ENCODE measurements around the gene MYO9A. TPM values are rescaled to one million over a fixed set of nuclear protein-coding genes. Genes with fewer than 3 reads are reported as not detected.

MYO9A gene
- total RNA-seq, 1 donor from 2014 or later, result 38.5 TPM

GRCh38 chr15:72166716-72167417, 48.9 kb upstream of the MYO9A start:
- Mint-ChIP-seq H3K27ac (no peak overlapping the region), H3K27me3 (ENCODE audit: insufficient read depth, low read depth) (peaks cover 12% of the 10 kb centered on the region), H3K36me3 (no peaks in the 10 kb centered on the region), H3K4me3 (no peak overlapping the region), H3K4me1 (peaks cover 11% of the 10 kb centered on the region), H3K9me3 (no peaks in the 10 kb centered on the region)
- no peaks in the 10 kb centered on the region for H3K36me3 ChIP-seq
- H3K27ac ChIP-seq, result no peak overlapping the region
- no peaks in the 10 kb centered on the region for H4K20me1 ChIP-seq (ENCODE audit: low read depth)
- no peaks in the 10 kb centered on the region for H3K9me3 ChIP-seq (ENCODE audit: low read depth)
- H3K4me3 ChIP-seq, result no peak overlapping the region
- H3K27me3 ChIP-seq, result no peaks in the 10 kb centered on the region
- no peaks in the 10 kb centered on the region for H3F3A ChIP-seq (ENCODE audit: low read depth)
- no peak overlapping the region for H2AFZ ChIP-seq (replicated peaks)
- peaks cover under 1% of the 10 kb centered on the region for H3K4me1 ChIP-seq
- no peak for DNase-seq (ENCODE audit: low spot score)
- H3K4me2 ChIP-seq, result no peak overlapping the region
- TF ChIP-seq EZH2 (IDR thresholded peaks at IDR 0.05) (no peak), EZH2phosphoT487 (IDR thresholded peaks at IDR 0.05) (no peak)
- H3K9ac ChIP-seq, result no peak overlapping the region
- H3K79me2 ChIP-seq (ENCODE audit: low read depth), result no peaks in the 10 kb centered on the region

- H3K27ac Mint-ChIP-seq, result peak overlapping the region; percentile 27
- no peak overlapping the region for H3K4me3 ChIP-seq
- no peaks in the 10 kb centered on the region for H3K9me3 Mint-ChIP-seq
- no peak overlapping the region for H3K27ac ChIP-seq
- no peak overlapping the region for H2AFZ ChIP-seq (replicated peaks)
- no peak overlapping the region for H3K4me2 ChIP-seq
- DNase-seq (ENCODE audit: low spot score), result no peak
- peaks cover 23% of the 10 kb centered on the region for H3K4me1 Mint-ChIP-seq
- H3K36me3 Mint-ChIP-seq, result no peaks in the 10 kb centered on the region
- H4K20me1 ChIP-seq (ENCODE audit: low read depth), result no peaks in the 10 kb centered on the region
- no peak overlapping the region for H3K9ac ChIP-seq
- no peaks in the 10 kb centered on the region for H3K36me3 ChIP-seq
- peaks cover 8% of the 10 kb centered on the region for H3K4me1 ChIP-seq
- no peaks in the 10 kb centered on the region for H3K9me3 ChIP-seq (ENCODE audit: low read depth)
- no peak overlapping the region for H3K4me3 Mint-ChIP-seq
- peaks cover 14% of the 10 kb centered on the region for H3K27me3 Mint-ChIP-seq (ENCODE audit: insufficient read depth, low read depth)
- H3F3A ChIP-seq (ENCODE audit: low read depth), result no peaks in the 10 kb centered on the region
- no peak for TF ChIP-seq EZH2phosphoT487 (IDR thresholded peaks at IDR 0.05)
- no peak for TF ChIP-seq EZH2 (IDR thresholded peaks at IDR 0.05)
- TF ChIP-seq CTCF (IDR thresholded peaks at IDR 0.05), result no peak
- no peaks in the 10 kb centered on the region for H3K27me3 ChIP-seq
- no peaks in the 10 kb centered on the region for H3K79me2 ChIP-seq (ENCODE audit: low read depth)
These were observed 45.8 kb upstream of the MYO9A start for GRCh38 chr15:72163719-72164118.

- no peaks in the 10 kb centered on the region for H3K36me3 Mint-ChIP-seq
- H3K4me3 Mint-ChIP-seq, result no peak overlapping the region
- no peak for DNase-seq (ENCODE audit: low spot score)
- no peaks in the 10 kb centered on the region for H3K9me3 Mint-ChIP-seq
- H3K4me3 ChIP-seq, result no peak overlapping the region
- no peak overlapping the region for H3K9ac ChIP-seq
- H3K27me3 Mint-ChIP-seq (ENCODE audit: insufficient read depth, low read depth), result peaks cover 11% of the 10 kb centered on the region
- H3K9me3 ChIP-seq (ENCODE audit: low read depth), result no peaks in the 10 kb centered on the region
- TF ChIP-seq EZH2phosphoT487 (IDR thresholded peaks at IDR 0.05), result no peak
- no peak for TF ChIP-seq CTCF (IDR thresholded peaks at IDR 0.05)
- TF ChIP-seq EZH2 (IDR thresholded peaks at IDR 0.05), result no peak
- no peaks in the 10 kb centered on the region for H4K20me1 ChIP-seq (ENCODE audit: low read depth)
- no peak overlapping the region for H3K4me2 ChIP-seq
- H3K27ac ChIP-seq, result no peak overlapping the region
- H3K4me1 Mint-ChIP-seq, result peaks cover 20% of the 10 kb centered on the region
- no peaks in the 10 kb centered on the region for H3K27me3 ChIP-seq
- H3K79me2 ChIP-seq (ENCODE audit: low read depth), result no peaks in the 10 kb centered on the region
- H2AFZ ChIP-seq (replicated peaks), result no peak overlapping the region
- peaks cover 8% of the 10 kb centered on the region for H3K4me1 ChIP-seq
- no peaks in the 10 kb centered on the region for H3F3A ChIP-seq (ENCODE audit: low read depth)
- H3K36me3 ChIP-seq, result no peaks in the 10 kb centered on the region
- H3K27ac Mint-ChIP-seq, result no peak overlapping the region
These were observed 44.6 kb upstream of the MYO9A start for GRCh38 chr15:72162569-72162968.

Measured in neural progenitor cell (in vitro differentiated cells).